HEK293T (cell line): ENCODE results near the gene MAP3K8.

Experiments
- BHLHE40 ChIP-seq: fragments of 450-650 bp; IDR thresholded peaks from 2 replicates; pipeline ENCODE4 v1.6.1; 2016; ENCODE audit warnings: mild to moderate bottlenecking, moderate library complexity, borderline replicate concordance
- FOXA1 ChIP-seq: fragments of 450-650 bp; IDR thresholded peaks from 2 replicates; pipeline ENCODE4 v1.6.1; 2016; ENCODE audit warnings: mild to moderate bottlenecking
- HDGF ChIP-seq: fragments of 450-650 bp; IDR thresholded peaks from 2 replicates; pipeline ENCODE4 v1.6.1; 2017; ENCODE audit warnings: antibody characterized with exemption, borderline replicate concordance
- NFRKB ChIP-seq: fragments of 450-650 bp; IDR thresholded peaks from 2 replicates; pipeline ENCODE4 v1.6.1; 2016; ENCODE audit warnings: mild to moderate bottlenecking, moderate library complexity

DNA sequence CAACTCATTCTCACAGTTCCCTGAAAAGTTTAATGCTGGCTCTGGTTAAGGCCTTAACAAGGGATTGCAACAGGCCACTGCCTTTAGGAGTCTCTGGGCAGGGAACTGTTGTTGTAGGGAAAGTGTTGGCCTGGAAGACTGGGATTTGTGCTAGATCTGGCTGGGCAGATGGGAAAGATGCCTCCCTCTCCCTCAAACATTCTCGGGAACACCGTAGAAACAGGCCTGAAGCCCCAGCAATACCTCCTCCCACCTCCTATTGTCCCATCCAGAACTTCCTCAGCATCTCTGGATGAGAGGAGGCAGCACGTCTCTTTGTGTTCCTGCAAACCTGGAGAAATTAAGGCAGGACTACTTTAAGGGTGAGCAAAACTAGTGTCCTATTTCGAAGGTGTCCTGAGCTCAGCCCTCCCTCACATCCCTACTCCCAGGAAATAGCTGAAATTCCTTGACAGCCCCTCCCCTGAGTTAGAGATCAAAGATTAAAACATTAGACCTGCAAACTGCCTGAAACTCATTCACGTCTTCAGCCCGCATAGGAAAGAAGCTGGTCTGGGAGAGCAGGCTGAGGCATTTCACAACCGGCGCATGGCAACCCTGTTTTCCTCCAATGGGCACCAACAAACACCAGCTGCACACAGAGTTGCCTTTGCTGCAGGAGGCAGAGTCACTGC lies 10.9 kb upstream of the MAP3K8 start:
- TF ChIP-seq NFRKB: no peak
- no peak for TF ChIP-seq BHLHE40
- TF ChIP-seq FOXA1: no peak
- no peak for TF ChIP-seq HDGF
